Esophagus muscularis mucosa (tissue), 4 donors: Measurements from ENCODE around the gene TECR. TPM values are rescaled to one million over a fixed set of nuclear protein-coding genes. Genes with fewer than 3 reads are reported as not detected.

ENCODE experiments used
- DNase-seq: peaks from one replicate; pipeline ENCODE4 v3.0.0-alpha.2; 2017; ENCODE audit errors: extremely low spot score
- H3K27ac ChIP-seq, 4 donors: fragments of 200-600 bp; sonication (generic); replicated peaks in 1 of 4; 1 replicate in 3 of 4; 2 replicates in 1 of 4; pipeline ENCODE4 v1.5.1; 2016 to 2019; ENCODE audit warnings: mild to moderate bottlenecking in 1 of 4
- H3K27me3 ChIP-seq, 4 donors: fragments of 200-600 bp; sonication (generic); one replicate each; pipeline versions ENCODE4 v1.5.1 to v1.6.0; 2016 to 2019
- H3K36me3 ChIP-seq, 4 donors: fragments of 200-600 bp; sonication (generic); one replicate each; pipeline ENCODE4 v1.5.1; 2016 to 2019
- H3K4me1 ChIP-seq, 4 donors: fragments of 200-600 bp; sonication (generic); one replicate each; pipeline ENCODE4 v1.5.1; 2016 to 2019
- H3K4me3 ChIP-seq, 4 donors: fragments of 200-600 bp; sonication (generic); 1 replicate in 2 of 4; 2 replicates in 2 of 4; pipeline ENCODE4 v1.5.1; 2016 to 2019; ENCODE audit warnings: mild to moderate bottlenecking in 4 of 4, moderate library complexity in 1 of 4
- H3K9me3 ChIP-seq, 4 donors: fragments of 200-600 bp; sonication (generic); 1 replicate in 3 of 4; 2 replicates in 1 of 4; pipeline ENCODE4 v1.5.1; 2016 to 2019
- EP300 ChIP-seq: sonication (generic); formaldehyde crosslinking; IDR thresholded peaks from one replicate; pipeline ENCODE4 v1.6.1; 2017; ENCODE audit warnings: antibody characterized with exemption
- POLR2A ChIP-seq: fragments of 450-650 bp; IDR thresholded peaks from one replicate; pipeline ENCODE4 v1.6.1; 2017; ENCODE audit warnings: antibody characterized with exemption, moderate library complexity, mild to moderate bottlenecking, low read depth
- POLR2AphosphoS5 ChIP-seq, 2 donors: sonication (generic); formaldehyde crosslinking; IDR thresholded peaks; one replicate each; pipeline ENCODE4 v1.6.1; 2017; ENCODE audit warnings: antibody characterized with exemption in 2 of 2
- WGBS: methylation state at CpG from one replicate; pipeline ENCODE4 v1.1.5; 2018; 5-methylcytosine and 5-hydroxymethylcytosine counted together
- intact Hi-C: fragments of 100-400 bp; cut with DNase I; formaldehyde crosslinking; loops from one replicate; pipeline ENCODE4 v1.15.1; 2023
- total RNA-seq, 4 donors: library from RNA; depleted of rRNA; stranded (reverse); fragments of >200 nt; gene quantifications; one replicate each; pipeline versions ENCODE4 v1.1.0 to v1.2.1, GENCODE V29; 2016
- TF ChIP-seq, protein P1 (sequence below), 3 experiments: fragments of 200-600 bp in 2 of 3; fragments of 450-650 bp in 1 of 3; sonication (generic) in 2 of 3; IDR thresholded peaks; one replicate each; pipeline ENCODE4 v1.5.1; 2017 to 2019; ENCODE audit warnings: antibody characterized with exemption in 3 of 3, mild to moderate bottlenecking in 2 of 3, moderate library complexity in 1 of 3

Gene TECR
- total RNA-seq, 4 donors from 2014 or later: 18.7 to 32.7 (median 25.7) TPM

DNA sequence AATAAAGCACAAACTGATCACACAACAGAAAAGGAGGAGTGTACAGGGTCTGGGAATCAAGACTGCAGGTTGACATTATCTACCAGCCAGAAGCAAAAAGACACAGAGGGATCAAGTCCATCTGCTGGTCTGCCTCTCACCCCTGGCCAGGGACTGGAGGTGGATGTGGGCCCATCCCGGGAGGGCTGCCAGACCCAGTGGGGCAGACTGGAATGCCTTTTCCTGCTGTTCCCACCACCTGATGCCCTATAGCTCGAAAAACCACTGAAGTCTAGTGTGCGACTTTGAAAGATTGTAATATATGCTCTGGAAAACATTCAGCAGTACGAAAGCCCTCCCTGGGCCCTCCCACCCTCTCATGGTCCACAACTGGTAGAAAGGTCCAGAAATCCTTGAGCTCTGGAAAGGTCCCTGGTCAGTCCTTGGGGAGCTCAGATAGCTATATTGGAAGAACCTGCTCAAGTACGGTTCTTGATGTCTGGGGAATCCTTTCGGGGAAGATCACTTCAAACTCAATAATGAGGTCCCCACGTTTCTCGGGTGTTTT, 13.8 kb upstream of the TECR start:
- WGBS: 66% methylated on average over 6 of the region's 8 CpGs
- peaks cover 0 to 3% (median 0%) of the 10 kb centered on the region in 4 donors for H3K27me3 ChIP-seq
- peaks cover 39 to 60% (median 58%) of the 10 kb centered on the region in 4 donors for H3K4me1 ChIP-seq
- H3K4me3 ChIP-seq: peak overlapping the region; percentile 80 to 100 (median 98)
- intact Hi-C loops: no loop called here
- peak overlapping the region; percentile 14 to 100 (median 100) for H3K27ac ChIP-seq
- peaks cover 28 to 42% (median 33%) of the 10 kb centered on the region in 4 donors for H3K36me3 ChIP-seq
- H3K9me3 ChIP-seq: no peaks in the 10 kb centered on the region
- TF ChIP-seq, protein P1, sequence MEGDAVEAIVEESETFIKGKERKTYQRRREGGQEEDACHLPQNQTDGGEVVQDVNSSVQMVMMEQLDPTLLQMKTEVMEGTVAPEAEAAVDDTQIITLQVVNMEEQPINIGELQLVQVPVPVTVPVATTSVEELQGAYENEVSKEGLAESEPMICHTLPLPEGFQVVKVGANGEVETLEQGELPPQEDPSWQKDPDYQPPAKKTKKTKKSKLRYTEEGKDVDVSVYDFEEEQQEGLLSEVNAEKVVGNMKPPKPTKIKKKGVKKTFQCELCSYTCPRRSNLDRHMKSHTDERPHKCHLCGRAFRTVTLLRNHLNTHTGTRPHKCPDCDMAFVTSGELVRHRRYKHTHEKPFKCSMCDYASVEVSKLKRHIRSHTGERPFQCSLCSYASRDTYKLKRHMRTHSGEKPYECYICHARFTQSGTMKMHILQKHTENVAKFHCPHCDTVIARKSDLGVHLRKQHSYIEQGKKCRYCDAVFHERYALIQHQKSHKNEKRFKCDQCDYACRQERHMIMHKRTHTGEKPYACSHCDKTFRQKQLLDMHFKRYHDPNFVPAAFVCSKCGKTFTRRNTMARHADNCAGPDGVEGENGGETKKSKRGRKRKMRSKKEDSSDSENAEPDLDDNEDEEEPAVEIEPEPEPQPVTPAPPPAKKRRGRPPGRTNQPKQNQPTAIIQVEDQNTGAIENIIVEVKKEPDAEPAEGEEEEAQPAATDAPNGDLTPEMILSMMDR (IDR thresholded peaks at IDR 0.05): no peak
- no peak for TF ChIP-seq EP300
- no peak for TF ChIP-seq POLR2AphosphoS5 (IDR thresholded peaks at IDR 0.05)
- no peak for TF ChIP-seq POLR2A
- no peak for DNase-seq

DNA sequence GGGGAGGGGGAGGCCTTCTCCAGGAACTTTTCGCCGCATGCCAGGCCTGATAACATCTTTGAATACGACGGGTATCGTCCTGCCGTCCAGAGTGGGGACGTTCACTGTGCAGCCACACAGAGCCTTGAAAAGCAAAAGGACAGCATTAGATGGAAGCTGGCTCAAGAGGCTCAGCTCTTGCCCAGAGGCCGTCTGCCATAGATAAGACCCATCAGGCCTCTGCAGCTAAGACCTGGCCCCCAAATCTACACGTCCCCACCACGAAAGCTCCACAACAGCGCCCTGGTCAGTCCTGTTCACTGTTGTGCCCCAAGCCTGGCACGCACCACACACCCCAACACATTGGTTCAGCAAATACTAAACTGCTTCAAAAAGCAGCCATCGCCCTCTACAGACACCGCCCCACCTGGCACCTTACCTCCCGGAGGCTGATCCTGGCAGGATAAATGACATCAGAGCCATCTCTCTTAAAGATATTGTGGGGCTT, 13.3 kb upstream of the TECR start:
- intact Hi-C loops: no loop called here
- Histone ChIP-seq H3K36me3 (peaks cover 28 to 42% (median 33%) of the 10 kb centered on the region in 4 donors), H3K9me3 (no peaks in the 10 kb centered on the region), H3K4me3 (peak overlapping the region; percentile 80 to 100 (median 98)), H3K27ac (peak overlapping the region; percentile 99 to 100 (median 100)), H3K27me3 (peaks cover 0 to 3% (median 0%) of the 10 kb centered on the region in 4 donors), H3K4me1 (peaks cover 38 to 57% (median 53%) of the 10 kb centered on the region in 4 donors)
- 64% methylated on average over 11 of the region's 15 CpGs for WGBS
- DNase-seq: no peak
- TF ChIP-seq, protein P1 (IDR thresholded peaks at IDR 0.05): no peak

DNA sequence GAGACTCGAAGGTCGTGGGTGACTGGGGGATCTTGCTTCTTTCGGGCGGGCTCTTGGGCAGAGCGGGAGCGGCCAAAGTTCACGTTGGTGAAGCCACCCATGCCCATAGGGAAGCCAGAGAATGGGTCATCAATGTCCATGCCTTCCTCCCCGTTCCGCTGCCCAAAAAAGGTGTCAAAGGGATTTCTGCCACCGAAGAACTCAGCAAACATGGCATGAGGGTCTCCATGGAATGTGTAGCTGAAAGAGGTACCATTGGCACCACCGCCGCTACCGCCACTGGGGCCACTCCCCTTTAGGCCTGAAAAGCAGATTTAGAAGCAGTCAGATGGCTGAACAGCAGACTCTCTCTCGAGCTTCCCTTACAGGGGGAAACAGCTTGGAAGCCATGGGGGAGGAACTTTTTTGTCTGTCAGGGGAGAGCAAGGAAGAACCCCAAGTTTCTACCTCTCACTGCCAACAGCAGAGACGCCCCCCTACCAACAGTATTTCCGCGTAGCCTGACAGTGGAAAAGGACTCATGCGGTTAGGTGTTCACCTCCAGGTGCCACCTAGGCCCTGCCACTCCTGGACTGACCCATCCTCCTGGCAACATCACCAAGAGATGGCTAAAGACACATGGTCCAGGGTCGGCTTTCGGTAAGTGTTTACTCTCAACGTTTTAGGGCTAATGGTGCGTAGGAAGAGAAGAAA, 12.5 kb upstream of the TECR start:
- no peaks in the 10 kb centered on the region for H3K9me3 ChIP-seq
- peak overlapping the region; percentile 80 to 100 (median 98) for H3K4me3 ChIP-seq
- peaks cover 36 to 50% (median 48%) of the 10 kb centered on the region in 4 donors for H3K4me1 ChIP-seq
- H3K36me3 ChIP-seq: peaks cover 28 to 42% (median 33%) of the 10 kb centered on the region in 4 donors
- intact Hi-C loops: no loop called here
- peaks cover 0 to 3% (median 0%) of the 10 kb centered on the region in 4 donors for H3K27me3 ChIP-seq
- peak overlapping the region; percentile 99 to 100 (median 100) for H3K27ac ChIP-seq
- no peak for DNase-seq
- 31% methylated on average over 22 of the region's 22 CpGs for WGBS
- no peak for TF ChIP-seq POLR2AphosphoS5 (IDR thresholded peaks at IDR 0.05)
- no peak for TF ChIP-seq EP300
- TF ChIP-seq, protein P1 (IDR thresholded peaks at IDR 0.05): no peak
- TF ChIP-seq POLR2A: no peak

DNA sequence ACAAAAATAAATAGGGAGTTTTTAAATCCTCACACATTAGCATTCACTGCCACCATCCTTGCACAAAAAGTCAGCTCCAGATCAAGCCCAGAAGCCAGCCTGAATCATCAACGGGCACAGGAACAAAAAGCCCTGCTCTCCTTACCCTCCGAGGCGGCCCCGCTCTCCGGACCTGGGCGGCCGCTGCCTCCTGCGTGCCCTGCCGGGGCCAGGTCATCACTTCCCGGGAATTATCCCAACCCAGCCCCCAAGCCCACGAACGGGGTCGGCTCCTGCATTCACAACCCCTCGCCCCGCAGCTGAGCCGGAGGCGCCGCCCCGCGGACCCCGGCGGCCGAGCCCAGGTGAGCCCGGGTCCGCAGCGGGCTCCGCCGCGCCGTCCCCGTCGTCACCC, 12.0 kb upstream of the TECR start:
- H3K4me1 ChIP-seq: peaks cover 36 to 50% (median 48%) of the 10 kb centered on the region in 4 donors
- no peak for DNase-seq
- H3K27ac ChIP-seq: peak overlapping the region; percentile 99 to 100 (median 100)
- TF ChIP-seq POLR2AphosphoS5 (IDR thresholded peaks at IDR 0.05) (no peak), EP300 (no peak), POLR2A (no peak)
- TF ChIP-seq, protein P1 (IDR thresholded peaks at IDR 0.05): no peak
- WGBS: 3% methylated on average over 5 of the region's 32 CpGs
- intact Hi-C loops: no loop called here
- H3K9me3 ChIP-seq: no peaks in the 10 kb centered on the region
- H3K36me3 ChIP-seq: peaks cover 28 to 42% (median 33%) of the 10 kb centered on the region in 4 donors
- peak overlapping the region; percentile 80 to 100 (median 98) for H3K4me3 ChIP-seq
- peaks cover 0 to 3% (median 0%) of the 10 kb centered on the region in 4 donors for H3K27me3 ChIP-seq
